GM23338 (cell line): ENCODE results near the gene ST6GALNAC4. TPM values are rescaled to one million over a fixed set of nuclear protein-coding genes. Genes with fewer than 3 reads are reported as not detected.

Source experiments
- ATAC-seq: fragments of 200-7000 bp; cut with Tn5 transposase; 3 replicates; pipeline ENCODE4 v1.9.1; 2020
- DNase-seq: peaks from one replicate; pipeline ENCODE4 v3.0.0-alpha.2; 2015; ENCODE audit warnings: low spot score
- H2AFZ ChIP-seq: fragments of 200-600 bp; sonication (generic); 2 replicates; pipeline ENCODE4 v1.8.0; 2016; ENCODE audit warnings: antibody characterized with exemption, mild to moderate bottlenecking, moderate library complexity
- H3F3A ChIP-seq: fragments of 200-600 bp; sonication (generic); replicated peaks from 2 replicates; pipeline ENCODE4 v1.8.0; 2017; ENCODE audit warnings: antibody characterized with exemption, mixed run types, low read depth
- H3K27ac ChIP-seq: fragments of 200-600 bp; sonication (generic); 2 replicates; pipeline ENCODE4 v1.6.1; 2016; ENCODE audit warnings: low read depth
- H3K27me3 ChIP-seq: fragments of 200-600 bp; sonication (generic); 2 replicates; pipeline ENCODE4 v1.8.0; 2016; ENCODE audit warnings: mild to moderate bottlenecking, mixed run types, moderate library complexity; ENCODE audit not compliant: insufficient read depth
- H3K36me3 ChIP-seq: fragments of 200-600 bp; sonication (generic); 2 replicates; pipeline ENCODE4 v1.8.0; 2016; ENCODE audit warnings: mild to moderate bottlenecking; ENCODE audit not compliant: insufficient read depth
- H3K4me1 ChIP-seq: fragments of 200-600 bp; sonication (generic); 2 replicates; pipeline ENCODE4 v1.8.0; 2016; ENCODE audit warnings: mild to moderate bottlenecking, moderate library complexity; ENCODE audit not compliant: insufficient read depth
- H3K4me2 ChIP-seq: fragments of 200-600 bp; sonication (generic); 2 replicates; pipeline ENCODE4 v1.7.1; 2017; ENCODE audit warnings: mixed run types
- H3K4me3 ChIP-seq: fragments of 200-600 bp; sonication (generic); 2 replicates; pipeline ENCODE4 v1.6.1; 2016; ENCODE audit warnings: mixed run types
- H3K79me2 ChIP-seq: fragments of 200-600 bp; sonication (generic); replicated peaks from 2 replicates; pipeline ENCODE4 v1.8.0; 2017; ENCODE audit warnings: mild to moderate bottlenecking; ENCODE audit not compliant: insufficient read depth
- H3K9me2 ChIP-seq: fragments of 200-600 bp; sonication (generic); 2 replicates; pipeline ENCODE4 v1.8.0; 2017; ENCODE audit not compliant: insufficient read depth
- H4K20me1 ChIP-seq: fragments of 200-600 bp; sonication (generic); replicated peaks from 2 replicates; pipeline ENCODE4 v1.8.0; 2017; ENCODE audit warnings: mild to moderate bottlenecking; ENCODE audit not compliant: insufficient read depth
- H3K27ac Mint-ChIP-seq: 2 replicates; pipeline ENCODE4 v1.8.0; 2020; ENCODE audit warnings: inconsistent platforms, mild to moderate bottlenecking, moderate library complexity, mixed read lengths
- H3K27me3 Mint-ChIP-seq: 3 replicates; pipeline ENCODE4 v1.8.0; 2022; ENCODE audit warnings: low read depth, mild to moderate bottlenecking, moderate library complexity, mixed read lengths, inconsistent platforms; ENCODE audit not compliant: insufficient read depth, poor library complexity
- H3K36me3 Mint-ChIP-seq: 3 replicates; pipeline ENCODE4 v1.8.0; 2021; ENCODE audit warnings: low read depth, mild to moderate bottlenecking, inconsistent platforms, moderate library complexity, mixed read lengths
- H3K4me1 Mint-ChIP-seq: 3 replicates; pipeline ENCODE4 v1.8.0; 2020; ENCODE audit warnings: mild to moderate bottlenecking, inconsistent platforms, mixed read lengths
- H3K4me3 Mint-ChIP-seq: 3 replicates; pipeline ENCODE4 v1.8.0; 2021; ENCODE audit warnings: moderate library complexity, mild to moderate bottlenecking, inconsistent platforms, mixed read lengths
- H3K9me3 Mint-ChIP-seq: 3 replicates; pipeline ENCODE4 v1.8.0; 2020; ENCODE audit warnings: moderate library complexity, mild to moderate bottlenecking, inconsistent platforms, mixed read lengths
- CREB1 ChIP-seq: fragments of 250-450 bp; sonication (Bioruptor Pico); IDR thresholded peaks from 2 replicates; pipeline ENCODE4 v1.5.0; 2020; ENCODE audit warnings: low read depth, mild to moderate bottlenecking, moderate library complexity
- EZH2 ChIP-seq: fragments of 200-600 bp; sonication (generic); IDR thresholded peaks from one replicate; pipeline ENCODE4 v1.8.0; 2017; ENCODE audit warnings: antibody characterized with exemption, mild to moderate bottlenecking, low read depth; ENCODE audit not compliant: unreplicated experiment
- EZH2phosphoT487 ChIP-seq: fragments of 200-600 bp; sonication (generic); IDR thresholded peaks from one replicate; pipeline ENCODE4 v1.8.1; 2018; ENCODE audit warnings: antibody characterized with exemption; ENCODE audit not compliant: unreplicated experiment
- JUNB ChIP-seq: IDR thresholded peaks from one replicate; pipeline ENCODE4 v1.6.1; 2016; ENCODE audit warnings: antibody characterized with exemption; ENCODE audit not compliant: unreplicated experiment
- NANOG ChIP-seq: IDR thresholded peaks from 2 replicates; pipeline ENCODE4 v1.6.1; 2016; ENCODE audit warnings: antibody characterized with exemption, borderline replicate concordance
- POLR2AphosphoS5 ChIP-seq: IDR thresholded peaks from 2 replicates; pipeline ENCODE4 v1.6.1; 2016; ENCODE audit warnings: antibody characterized with exemption, low read depth
- STAT1 ChIP-seq: IDR thresholded peaks from one replicate; pipeline ENCODE4 v1.6.1; 2016; ENCODE audit warnings: antibody characterized with exemption; ENCODE audit not compliant: unreplicated experiment
- ZNF114 ChIP-seq: fragments of 250-450 bp; sonication (Bioruptor Pico); IDR thresholded peaks from 2 replicates; pipeline ENCODE4 v1.5.0; 2020; ENCODE audit warnings: mild to moderate bottlenecking, moderate library complexity
- ZNF331 ChIP-seq: fragments of 250-450 bp; sonication (Bioruptor Pico); IDR thresholded peaks from 2 replicates; pipeline ENCODE4 v1.5.0; 2020; ENCODE audit warnings: low read depth, mild to moderate bottlenecking, moderate library complexity
- polyA plus RNA-seq: library from polyadenylated mRNA; unstranded; fragments of >200 nt; fragmentation: Nextera tagmentation; extraction: Ambion mirVana; gene quantifications from 2 replicates; pipeline ENCODE4 v1.2.1, GENCODE V29; 2016
- total RNA-seq: library from RNA; depleted of rRNA; stranded (reverse); fragments of >200 nt; shearing (Covaris generic); gene quantifications from 2 replicates; pipeline ENCODE4 v1.2.3, GENCODE V29; 2014
- TF ChIP-seq, protein P1 (sequence below): fragments of 250-450 bp; sonication (Bioruptor Pico); IDR thresholded peaks from 2 replicates; pipeline ENCODE4 v1.5.0; 2020; ENCODE audit warnings: mild to moderate bottlenecking, moderate library complexity
- TF ChIP-seq, protein P2 (sequence below), 2 experiments: fragments of 200-600 bp in 1 of 2; sonication (generic) in 1 of 2; conservative IDR thresholded peaks; 2 replicates each; pipeline versions ENCODE4 v1.5.1 to v1.6.1; 2016 to 2017; ENCODE audit warnings: antibody characterized with exemption in 2 of 2, low read depth in 2 of 2, mild to moderate bottlenecking in 2 of 2, moderate library complexity in 1 of 2
- TF ChIP-seq, protein P3 (sequence below): IDR thresholded peaks from one replicate; pipeline ENCODE4 v1.6.1; 2018; ENCODE audit warnings: antibody characterized with exemption; ENCODE audit not compliant: unreplicated experiment

The ST6GALNAC4 gene
- total and polyA plus RNA-seq, 2 experiments from 2014 or later: 8.1 to 35.3 TPM

DNA sequence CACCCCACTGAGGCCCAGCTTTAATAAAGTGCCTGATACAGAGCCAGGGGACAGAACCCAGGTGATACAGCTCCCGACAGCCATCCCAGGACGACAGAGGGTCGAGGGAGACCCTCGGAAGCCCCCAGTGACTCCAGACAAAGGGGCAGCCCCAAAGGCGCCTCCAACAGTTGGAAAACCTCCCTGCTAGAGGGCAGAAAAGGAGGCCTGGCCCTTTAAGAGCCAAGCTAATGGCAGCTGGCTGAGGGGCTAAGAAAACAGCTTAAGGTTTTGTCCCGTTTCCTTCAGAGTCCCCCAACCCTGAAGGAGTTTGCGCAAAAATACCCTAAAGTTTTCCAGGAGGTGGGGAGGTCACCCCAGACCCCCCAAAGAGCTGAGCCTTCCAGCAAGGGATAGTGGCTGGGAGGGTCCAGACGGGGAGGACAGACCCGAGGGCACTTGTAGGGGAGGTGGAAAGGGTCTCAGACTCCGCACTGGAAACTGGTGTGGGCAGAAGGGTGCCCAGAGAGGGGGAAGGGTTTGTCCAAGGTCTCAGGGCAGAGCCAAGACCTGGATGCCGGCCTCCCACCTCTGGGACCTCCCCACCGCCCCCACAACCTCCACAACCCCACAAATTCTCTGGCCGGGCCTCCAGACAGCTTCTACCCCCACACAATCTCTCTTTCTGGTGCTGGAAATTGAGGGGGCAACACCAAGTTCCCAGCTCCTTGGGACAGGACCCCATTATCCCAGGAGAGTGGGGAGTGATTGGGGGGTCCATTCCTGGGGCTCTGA is 31.1 kb downstream of the ST6GALNAC4 start:
- H3K4me3 Mint-ChIP-seq: no peak overlapping the region
- DNase-seq (no peak), ATAC-seq (no peak)
- no peaks in the 10 kb centered on the region for H3K9me3 Mint-ChIP-seq
- peaks cover 24% of the 10 kb centered on the region for H3K27me3 Mint-ChIP-seq
- no peak overlapping the region for H3K27ac Mint-ChIP-seq
- Histone ChIP-seq H3K27ac (peak overlapping the region; percentile 55; the same call in 1 of the 2 replicates), H3K4me1 (no peaks in the 10 kb centered on the region), H3K79me2 (no peaks in the 10 kb centered on the region), H3K4me3 (no peak overlapping the region), H2AFZ (no peak overlapping the region), H3K27me3 (no peaks in the 10 kb centered on the region), H3K9me2 (no peaks in the 10 kb centered on the region), H3K4me2 (no peak overlapping the region), H4K20me1 (peaks cover 4% of the 10 kb centered on the region), H3K36me3 (peaks cover 7% of the 10 kb centered on the region), H3F3A (0 out of 2 replicates have a peak, but pooled peaks cover 6% of the 10 kb centered on the region)
- H3K36me3 Mint-ChIP-seq: peaks cover 23% of the 10 kb centered on the region
- H3K4me1 Mint-ChIP-seq: peaks cover 21% of the 10 kb centered on the region
- TF ChIP-seq POLR2AphosphoS5 (no peak), ZNF114 (CRISPR knock-in tag) (no peak), JUNB (no peak), EZH2phosphoT487 (no peak), STAT1 (no peak), CREB1 (no peak), ZNF331 (CRISPR knock-in tag) (no peak), EZH2 (no peak), NANOG (no peak)
- TF ChIP-seq, protein P1, sequence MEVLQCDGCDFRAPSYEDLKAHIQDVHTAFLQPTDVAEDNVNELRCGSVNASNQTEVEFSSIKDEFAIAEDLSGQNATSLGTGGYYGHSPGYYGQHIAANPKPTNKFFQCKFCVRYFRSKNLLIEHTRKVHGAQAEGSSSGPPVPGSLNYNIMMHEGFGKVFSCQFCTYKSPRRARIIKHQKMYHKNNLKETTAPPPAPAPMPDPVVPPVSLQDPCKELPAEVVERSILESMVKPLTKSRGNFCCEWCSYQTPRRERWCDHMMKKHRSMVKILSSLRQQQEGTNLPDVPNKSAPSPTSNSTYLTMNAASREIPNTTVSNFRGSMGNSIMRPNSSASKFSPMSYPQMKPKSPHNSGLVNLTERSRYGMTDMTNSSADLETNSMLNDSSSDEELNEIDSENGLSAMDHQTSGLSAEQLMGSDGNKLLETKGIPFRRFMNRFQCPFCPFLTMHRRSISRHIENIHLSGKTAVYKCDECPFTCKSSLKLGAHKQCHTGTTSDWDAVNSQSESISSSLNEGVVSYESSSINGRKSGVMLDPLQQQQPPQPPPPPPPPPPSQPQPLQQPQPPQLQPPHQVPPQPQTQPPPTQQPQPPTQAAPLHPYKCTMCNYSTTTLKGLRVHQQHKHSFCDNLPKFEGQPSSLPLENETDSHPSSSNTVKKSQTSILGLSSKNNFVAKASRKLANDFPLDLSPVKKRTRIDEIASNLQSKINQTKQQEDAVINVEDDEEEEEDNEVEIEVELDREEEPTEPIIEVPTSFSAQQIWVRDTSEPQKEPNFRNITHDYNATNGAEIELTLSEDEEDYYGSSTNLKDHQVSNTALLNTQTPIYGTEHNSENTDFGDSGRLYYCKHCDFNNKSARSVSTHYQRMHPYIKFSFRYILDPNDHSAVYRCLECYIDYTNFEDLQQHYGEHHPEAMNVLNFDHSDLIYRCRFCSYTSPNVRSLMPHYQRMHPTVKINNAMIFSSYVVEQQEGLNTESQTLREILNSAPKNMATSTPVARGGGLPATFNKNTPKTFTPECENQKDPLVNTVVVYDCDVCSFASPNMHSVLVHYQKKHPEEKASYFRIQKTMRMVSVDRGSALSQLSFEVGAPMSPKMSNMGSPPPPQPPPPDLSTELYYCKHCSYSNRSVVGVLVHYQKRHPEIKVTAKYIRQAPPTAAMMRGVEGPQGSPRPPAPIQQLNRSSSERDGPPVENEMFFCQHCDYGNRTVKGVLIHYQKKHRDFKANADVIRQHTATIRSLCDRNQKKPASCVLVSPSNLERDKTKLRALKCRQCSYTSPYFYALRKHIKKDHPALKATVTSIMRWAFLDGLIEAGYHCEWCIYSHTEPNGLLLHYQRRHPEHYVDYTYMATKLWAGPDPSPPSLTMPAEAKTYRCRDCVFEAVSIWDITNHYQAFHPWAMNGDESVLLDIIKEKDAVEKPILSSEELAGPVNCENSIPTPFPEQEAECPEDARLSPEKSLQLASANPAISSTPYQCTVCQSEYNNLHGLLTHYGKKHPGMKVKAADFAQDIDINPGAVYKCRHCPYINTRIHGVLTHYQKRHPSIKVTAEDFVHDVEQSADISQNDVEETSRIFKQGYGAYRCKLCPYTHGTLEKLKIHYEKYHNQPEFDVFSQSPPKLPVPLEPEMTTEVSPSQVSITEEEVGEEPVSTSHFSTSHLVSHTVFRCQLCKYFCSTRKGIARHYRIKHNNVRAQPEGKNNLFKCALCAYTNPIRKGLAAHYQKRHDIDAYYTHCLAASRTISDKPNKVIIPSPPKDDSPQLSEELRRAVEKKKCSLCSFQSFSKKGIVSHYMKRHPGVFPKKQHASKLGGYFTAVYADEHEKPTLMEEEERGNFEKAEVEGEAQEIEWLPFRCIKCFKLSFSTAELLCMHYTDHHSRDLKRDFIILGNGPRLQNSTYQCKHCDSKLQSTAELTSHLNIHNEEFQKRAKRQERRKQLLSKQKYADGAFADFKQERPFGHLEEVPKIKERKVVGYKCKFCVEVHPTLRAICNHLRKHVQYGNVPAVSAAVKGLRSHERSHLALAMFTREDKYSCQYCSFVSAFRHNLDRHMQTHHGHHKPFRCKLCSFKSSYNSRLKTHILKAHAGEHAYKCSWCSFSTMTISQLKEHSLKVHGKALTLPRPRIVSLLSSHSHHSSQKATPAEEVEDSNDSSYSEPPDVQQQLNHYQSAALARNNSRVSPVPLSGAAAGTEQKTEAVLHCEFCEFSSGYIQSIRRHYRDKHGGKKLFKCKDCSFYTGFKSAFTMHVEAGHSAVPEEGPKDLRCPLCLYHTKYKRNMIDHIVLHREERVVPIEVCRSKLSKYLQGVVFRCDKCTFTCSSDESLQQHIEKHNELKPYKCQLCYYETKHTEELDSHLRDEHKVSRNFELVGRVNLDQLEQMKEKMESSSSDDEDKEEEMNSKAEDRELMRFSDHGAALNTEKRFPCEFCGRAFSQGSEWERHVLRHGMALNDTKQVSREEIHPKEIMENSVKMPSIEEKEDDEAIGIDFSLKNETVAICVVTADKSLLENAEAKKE: no peak
- TF ChIP-seq, protein P2, sequence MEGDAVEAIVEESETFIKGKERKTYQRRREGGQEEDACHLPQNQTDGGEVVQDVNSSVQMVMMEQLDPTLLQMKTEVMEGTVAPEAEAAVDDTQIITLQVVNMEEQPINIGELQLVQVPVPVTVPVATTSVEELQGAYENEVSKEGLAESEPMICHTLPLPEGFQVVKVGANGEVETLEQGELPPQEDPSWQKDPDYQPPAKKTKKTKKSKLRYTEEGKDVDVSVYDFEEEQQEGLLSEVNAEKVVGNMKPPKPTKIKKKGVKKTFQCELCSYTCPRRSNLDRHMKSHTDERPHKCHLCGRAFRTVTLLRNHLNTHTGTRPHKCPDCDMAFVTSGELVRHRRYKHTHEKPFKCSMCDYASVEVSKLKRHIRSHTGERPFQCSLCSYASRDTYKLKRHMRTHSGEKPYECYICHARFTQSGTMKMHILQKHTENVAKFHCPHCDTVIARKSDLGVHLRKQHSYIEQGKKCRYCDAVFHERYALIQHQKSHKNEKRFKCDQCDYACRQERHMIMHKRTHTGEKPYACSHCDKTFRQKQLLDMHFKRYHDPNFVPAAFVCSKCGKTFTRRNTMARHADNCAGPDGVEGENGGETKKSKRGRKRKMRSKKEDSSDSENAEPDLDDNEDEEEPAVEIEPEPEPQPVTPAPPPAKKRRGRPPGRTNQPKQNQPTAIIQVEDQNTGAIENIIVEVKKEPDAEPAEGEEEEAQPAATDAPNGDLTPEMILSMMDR (conservative IDR thresholded peaks at IDR 0.05; ENCODE audit: low read depth in 2 of 2): no peak
- TF ChIP-seq, protein P3, sequence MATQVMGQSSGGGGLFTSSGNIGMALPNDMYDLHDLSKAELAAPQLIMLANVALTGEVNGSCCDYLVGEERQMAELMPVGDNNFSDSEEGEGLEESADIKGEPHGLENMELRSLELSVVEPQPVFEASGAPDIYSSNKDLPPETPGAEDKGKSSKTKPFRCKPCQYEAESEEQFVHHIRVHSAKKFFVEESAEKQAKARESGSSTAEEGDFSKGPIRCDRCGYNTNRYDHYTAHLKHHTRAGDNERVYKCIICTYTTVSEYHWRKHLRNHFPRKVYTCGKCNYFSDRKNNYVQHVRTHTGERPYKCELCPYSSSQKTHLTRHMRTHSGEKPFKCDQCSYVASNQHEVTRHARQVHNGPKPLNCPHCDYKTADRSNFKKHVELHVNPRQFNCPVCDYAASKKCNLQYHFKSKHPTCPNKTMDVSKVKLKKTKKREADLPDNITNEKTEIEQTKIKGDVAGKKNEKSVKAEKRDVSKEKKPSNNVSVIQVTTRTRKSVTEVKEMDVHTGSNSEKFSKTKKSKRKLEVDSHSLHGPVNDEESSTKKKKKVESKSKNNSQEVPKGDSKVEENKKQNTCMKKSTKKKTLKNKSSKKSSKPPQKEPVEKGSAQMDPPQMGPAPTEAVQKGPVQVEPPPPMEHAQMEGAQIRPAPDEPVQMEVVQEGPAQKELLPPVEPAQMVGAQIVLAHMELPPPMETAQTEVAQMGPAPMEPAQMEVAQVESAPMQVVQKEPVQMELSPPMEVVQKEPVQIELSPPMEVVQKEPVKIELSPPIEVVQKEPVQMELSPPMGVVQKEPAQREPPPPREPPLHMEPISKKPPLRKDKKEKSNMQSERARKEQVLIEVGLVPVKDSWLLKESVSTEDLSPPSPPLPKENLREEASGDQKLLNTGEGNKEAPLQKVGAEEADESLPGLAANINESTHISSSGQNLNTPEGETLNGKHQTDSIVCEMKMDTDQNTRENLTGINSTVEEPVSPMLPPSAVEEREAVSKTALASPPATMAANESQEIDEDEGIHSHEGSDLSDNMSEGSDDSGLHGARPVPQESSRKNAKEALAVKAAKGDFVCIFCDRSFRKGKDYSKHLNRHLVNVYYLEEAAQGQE: no peak
